GM13977 (cell line): ENCODE data around the gene TNFRSF12A.
"Not testable (repeated sequence)": the region's sequence is repeated elsewhere in the genome, so short reads cannot be mapped to it uniquely, and the experiment has no call there.

Experiments
- DNase-seq: peaks from one replicate; pipeline ENCODE4 v3.0.0; 2012; ENCODE audit warnings: low spot score
- in situ Hi-C: fragments of 300-500 bp; cut with MboI; formaldehyde crosslinking; loops from one replicate; pipeline ENCODE4 v1.12.0; 2022; ENCODE audit warnings: low sequenced_read_pairs, low pct_unique_long_range_greater_than_20kb, mixed read lengths, inconsistent platforms; ENCODE audit not compliant: unreplicated experiment
- TF ChIP-seq, protein P1 (sequence below): IDR thresholded peaks from 2 replicates; pipeline ENCODE4 v1.5.1; 2012; ENCODE audit warnings: mild to moderate bottlenecking, control low read depth; ENCODE audit not compliant: insufficient read depth; ENCODE audit errors: extremely low read depth, missing control alignments

Gene TNFRSF12A

DNA sequence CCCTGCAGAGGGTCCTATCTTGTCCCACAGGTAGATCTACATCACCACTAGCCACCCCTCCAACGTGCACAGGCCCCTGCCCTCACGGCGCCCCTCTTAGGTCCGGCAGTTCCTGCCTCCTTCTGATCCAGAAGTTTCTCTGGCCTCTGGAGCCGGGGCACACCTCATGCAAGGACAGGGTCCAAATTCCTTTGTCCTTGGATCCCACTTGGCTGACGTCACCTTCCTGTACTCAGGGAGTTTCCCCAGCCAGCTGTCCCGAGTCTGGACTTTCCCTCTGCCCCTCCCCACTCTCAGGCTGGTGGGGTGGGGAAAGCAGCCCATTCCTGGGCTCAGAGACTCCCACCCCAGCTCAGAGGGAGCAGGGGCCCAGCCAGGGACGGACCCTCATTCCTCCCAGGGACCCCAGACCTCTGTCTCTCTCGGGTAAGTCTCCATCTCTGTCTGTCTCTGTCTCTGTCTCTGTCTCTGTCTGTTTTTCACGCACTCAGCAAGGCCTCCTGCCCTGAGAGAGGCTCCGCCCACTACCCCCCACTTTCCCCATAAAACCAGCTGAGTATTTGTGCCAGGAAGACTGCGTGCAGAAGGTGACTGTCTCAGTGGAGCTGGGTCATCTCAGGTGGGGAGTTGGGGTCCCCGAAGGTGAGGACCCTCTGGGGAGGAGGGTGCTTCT lies 45.0 kb downstream of the TNFRSF12A start, which contains the start of gene IL32:
Gene IL32, plus strand, starts transcription at position 572 of the 673 bp plus-strand sequence. CDS start 172 bp downstream, outside the sequence.
- TF ChIP-seq, protein P1, sequence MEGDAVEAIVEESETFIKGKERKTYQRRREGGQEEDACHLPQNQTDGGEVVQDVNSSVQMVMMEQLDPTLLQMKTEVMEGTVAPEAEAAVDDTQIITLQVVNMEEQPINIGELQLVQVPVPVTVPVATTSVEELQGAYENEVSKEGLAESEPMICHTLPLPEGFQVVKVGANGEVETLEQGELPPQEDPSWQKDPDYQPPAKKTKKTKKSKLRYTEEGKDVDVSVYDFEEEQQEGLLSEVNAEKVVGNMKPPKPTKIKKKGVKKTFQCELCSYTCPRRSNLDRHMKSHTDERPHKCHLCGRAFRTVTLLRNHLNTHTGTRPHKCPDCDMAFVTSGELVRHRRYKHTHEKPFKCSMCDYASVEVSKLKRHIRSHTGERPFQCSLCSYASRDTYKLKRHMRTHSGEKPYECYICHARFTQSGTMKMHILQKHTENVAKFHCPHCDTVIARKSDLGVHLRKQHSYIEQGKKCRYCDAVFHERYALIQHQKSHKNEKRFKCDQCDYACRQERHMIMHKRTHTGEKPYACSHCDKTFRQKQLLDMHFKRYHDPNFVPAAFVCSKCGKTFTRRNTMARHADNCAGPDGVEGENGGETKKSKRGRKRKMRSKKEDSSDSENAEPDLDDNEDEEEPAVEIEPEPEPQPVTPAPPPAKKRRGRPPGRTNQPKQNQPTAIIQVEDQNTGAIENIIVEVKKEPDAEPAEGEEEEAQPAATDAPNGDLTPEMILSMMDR: no peak
- in situ Hi-C loops: loop anchor here (10.0 kb wide), 1 partner anchor 100 kb away; no protein-coding TSS in a partner anchor
- DNase-seq: peak; percentile 69

DNA sequence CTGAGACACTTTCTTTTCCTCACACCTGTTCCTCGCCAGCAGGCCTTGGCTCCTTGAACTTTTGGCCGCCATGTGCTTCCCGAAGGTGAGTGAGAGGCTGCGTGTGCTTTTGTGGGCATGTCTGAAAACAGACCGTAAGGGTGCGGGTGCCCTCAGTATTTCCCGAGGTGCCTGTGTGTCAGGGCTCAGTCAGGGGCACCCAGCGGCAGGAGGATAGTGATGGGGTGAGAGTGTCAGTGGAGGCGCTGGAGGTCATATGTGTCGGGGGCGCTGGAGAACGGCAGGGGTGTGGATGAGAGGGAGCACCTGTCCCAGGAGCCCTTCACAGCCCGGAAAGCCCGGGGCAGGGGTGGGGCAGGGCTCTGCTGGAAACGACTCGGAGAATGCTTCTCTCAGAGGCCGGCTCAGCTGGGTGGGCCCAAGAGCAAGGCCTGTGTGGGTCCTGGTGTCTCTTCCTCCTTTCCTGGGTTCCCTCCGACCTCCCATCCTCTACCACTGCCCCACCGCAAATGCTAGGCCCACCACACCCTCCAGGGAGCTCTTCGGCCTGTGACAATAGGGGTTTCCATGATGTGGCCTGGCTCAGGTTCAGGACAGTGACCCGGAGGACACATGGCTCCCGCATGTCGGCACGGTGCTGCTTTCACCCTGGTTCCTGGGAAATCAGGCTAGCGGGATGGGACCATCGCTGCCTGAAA lies 45.7 kb downstream of the TNFRSF12A start:
- TF ChIP-seq, protein P1: no peak
- DNase-seq: peak; percentile 27
- in situ Hi-C loops: loop anchor here (10.0 kb wide), 1 partner anchor 99 kb away; no protein-coding TSS in a partner anchor

DNA sequence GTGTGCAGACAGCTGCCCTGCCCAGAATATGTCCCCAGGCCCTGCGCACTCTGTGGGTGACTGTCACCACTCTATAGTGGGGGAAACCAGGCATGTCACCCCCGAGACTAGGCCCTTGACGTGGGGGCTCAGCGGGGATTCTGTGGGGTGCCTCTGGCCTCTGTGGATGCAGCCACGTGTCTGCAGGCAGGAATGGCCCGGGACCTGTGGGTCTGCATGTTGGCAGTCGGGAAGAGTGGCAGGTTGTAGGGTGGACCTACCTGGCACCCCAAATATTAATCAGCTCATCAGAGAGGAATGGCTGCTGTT lies 46.2 kb downstream of the TNFRSF12A start:
- TF ChIP-seq, protein P1: no peak
- DNase-seq: no peak
- in situ Hi-C loops: loop anchor here (10.0 kb wide), 1 partner anchor 98 kb away; no protein-coding TSS in a partner anchor

DNA sequence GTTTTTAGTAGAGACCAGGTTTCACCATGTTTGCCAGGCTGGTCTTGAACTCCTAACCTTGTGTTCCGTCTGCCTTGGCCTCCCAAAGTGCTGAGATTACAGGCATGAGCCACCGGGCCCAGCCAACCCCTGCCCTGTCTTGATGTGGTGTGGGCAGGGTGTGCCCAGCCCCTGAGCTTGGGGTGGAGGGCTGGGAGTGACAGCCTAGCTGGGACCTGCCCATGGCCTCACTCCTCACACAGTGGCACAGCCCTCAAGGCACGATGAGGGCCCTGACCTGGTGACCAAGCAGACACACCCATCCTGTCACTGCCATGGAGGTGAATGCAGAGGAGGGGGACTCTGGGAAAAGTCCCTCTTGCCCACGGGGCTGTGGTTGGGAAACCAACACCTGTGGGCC lies 48.3 kb downstream of the TNFRSF12A start:
- in situ Hi-C loops: loop anchor here (10.0 kb wide), 1 partner anchor 96 kb away; no protein-coding TSS in a partner anchor
- TF ChIP-seq, protein P1: no peak
- no peak for DNase-seq

DNA sequence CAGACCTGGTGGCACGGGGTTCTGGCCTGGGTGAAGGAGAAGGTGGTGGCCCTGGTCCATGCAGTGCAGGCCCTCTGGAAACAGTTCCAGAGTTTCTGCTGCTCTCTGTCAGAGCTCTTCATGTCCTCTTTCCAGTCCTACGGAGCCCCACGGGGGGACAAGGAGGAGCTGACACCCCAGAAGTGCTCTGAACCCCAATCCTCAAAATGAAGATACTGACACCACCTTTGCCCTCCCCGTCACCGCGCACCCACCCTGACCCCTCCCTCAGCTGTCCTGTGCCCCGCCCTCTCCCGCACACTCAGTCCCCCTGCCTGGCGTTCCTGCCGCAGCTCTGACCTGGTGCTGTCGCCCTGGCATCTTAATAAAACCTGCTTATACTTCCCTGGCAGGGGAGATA lies 49.0 kb downstream of the TNFRSF12A start:
- in situ Hi-C loops: loop anchor here (10.0 kb wide), 1 partner anchor 96 kb away; no protein-coding TSS in a partner anchor
- DNase-seq: not testable (repeated sequence)

DNA sequence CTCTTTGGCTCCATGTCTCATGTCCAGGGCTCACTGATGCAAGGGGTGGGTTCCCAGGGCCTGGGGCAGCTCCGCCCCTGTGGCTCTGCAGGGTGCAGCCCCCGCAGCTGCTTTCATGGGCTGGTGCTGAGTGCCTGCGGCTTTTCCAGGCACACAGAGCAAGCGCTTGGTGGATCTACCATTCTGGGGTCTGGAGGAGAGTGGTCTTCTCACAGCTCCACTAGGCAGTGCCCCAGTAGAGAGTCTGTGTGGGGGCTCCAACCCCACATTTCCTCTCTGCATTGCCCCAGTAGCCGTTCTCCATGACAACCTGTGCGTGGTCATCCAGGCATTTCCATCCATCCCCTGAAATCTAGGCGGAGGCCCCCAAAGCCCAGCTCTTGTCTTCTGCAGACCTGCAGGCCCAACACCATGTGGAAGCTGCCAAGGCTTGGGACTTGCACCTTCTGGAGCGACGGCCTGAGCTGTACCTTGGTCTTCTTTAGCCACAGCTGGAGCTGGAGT lies 50.5 kb downstream of the TNFRSF12A start:
- DNase-seq: no peak
- in situ Hi-C loops: no loop called here
- TF ChIP-seq, protein P1: no peak

DNA sequence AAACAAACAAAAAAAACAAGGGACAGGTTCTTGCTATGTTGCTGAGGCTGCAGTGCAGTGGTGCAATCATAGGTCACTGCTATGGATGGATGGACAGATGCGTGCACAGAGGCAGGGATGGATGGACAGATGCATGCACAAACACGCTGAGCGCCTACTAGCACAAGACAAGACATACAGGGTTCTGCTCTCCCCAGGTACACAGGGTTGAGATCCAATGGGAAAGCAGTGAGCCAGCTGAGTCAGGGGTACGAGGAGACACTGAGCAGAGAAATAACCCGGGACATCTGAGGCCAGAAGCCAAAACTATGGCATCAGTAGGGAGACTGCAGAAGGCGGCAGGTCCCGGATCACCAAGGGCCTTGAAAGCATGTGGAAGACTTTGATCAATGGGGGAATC lies 51.5 kb downstream of the TNFRSF12A start:
- no peak for DNase-seq
- TF ChIP-seq, protein P1: no peak
- in situ Hi-C loops: no loop called here
